OCI-LY7 (cell line): ENCODE data around the gene DNAJC11. TPM values are rescaled to one million over a fixed set of nuclear protein-coding genes. Genes with fewer than 3 reads are reported as not detected.

ENCODE experiments used
- BruUV-seq: library from RNA; stranded (reverse); fragments of 400-500 nt; replicated peaks from 2 replicates; lab custom pipeline; 2021; lab: Mats Ljungman, UMichigan
- CTCF ChIA-PET: fragments of 300-600 bp; sonication (Branson Sonifier 250); formaldehyde crosslinking; loops from one replicate; lab custom pipeline; 2022; ENCODE audit warnings: antibody characterized with exemption; ENCODE audit not compliant: unreplicated experiment; lab: Charles Lee
- POLR2A ChIA-PET: fragments of 300-600 bp; sonication (Branson Sonifier 250); formaldehyde crosslinking; loops from one replicate; lab custom pipeline; 2022; ENCODE audit warnings: antibody characterized with exemption; lab: Charles Lee
- DNase-seq: peaks from one replicate; pipeline ENCODE4 v3.0.0-alpha.2; 2015; ENCODE audit warnings: low spot score
- H2AFZ ChIP-seq: fragments of 200-600 bp; sonication (generic), shearing (Covaris generic); 2 replicates; pipeline ENCODE4 v1.6.1; 2014; ENCODE audit warnings: mild to moderate bottlenecking, antibody characterized with exemption, low read length, moderate library complexity
- H3K27ac ChIP-seq: fragments of 200-600 bp; sonication (generic); 2 replicates; pipeline ENCODE4 v1.5.1; 2014; ENCODE audit warnings: mixed run types, low read depth, mild to moderate bottlenecking, moderate library complexity, low read length, inconsistent platforms; ENCODE audit not compliant: poor library complexity, severe bottlenecking
- H3K36me3 ChIP-seq: fragments of 200-600 bp; sonication (generic); 2 replicates; pipeline ENCODE4 v1.6.1; 2014; ENCODE audit warnings: mild to moderate bottlenecking, antibody characterized with exemption, low read length, moderate library complexity, mixed read lengths; ENCODE audit not compliant: insufficient read depth
- H3K4me1 ChIP-seq: fragments of 200-600 bp; sonication (generic); 2 replicates; pipeline ENCODE4 v1.5.1; 2014; ENCODE audit warnings: mild to moderate bottlenecking, low read length; ENCODE audit not compliant: insufficient read depth, poor library complexity, severe bottlenecking
- H3K4me2 ChIP-seq: fragments of 200-600 bp; sonication (generic); 2 replicates; pipeline ENCODE4 v1.6.1; 2014; ENCODE audit warnings: mild to moderate bottlenecking, low read length
- H3K4me3 ChIP-seq: fragments of 200-600 bp; sonication (generic); 2 replicates; pipeline ENCODE4 v1.5.1; 2014; ENCODE audit warnings: mild to moderate bottlenecking, low read depth, low read length; ENCODE audit not compliant: poor library complexity, severe bottlenecking
- H3K79me2 ChIP-seq: fragments of 200-600 bp; sonication (generic); 2 replicates; pipeline ENCODE4 v1.6.1; 2016; ENCODE audit warnings: low read depth, mild to moderate bottlenecking, low read length, moderate library complexity, mixed read lengths; ENCODE audit not compliant: insufficient read depth
- H3K9me2 ChIP-seq: fragments of 200-600 bp; sonication (generic); 2 replicates; pipeline ENCODE4 v1.6.1; 2016; ENCODE audit warnings: mild to moderate bottlenecking, low read length, mixed read lengths; ENCODE audit not compliant: insufficient read depth
- H3K9me3 ChIP-seq: fragments of 200-600 bp; sonication (generic); 2 replicates; pipeline ENCODE4 v1.6.1; 2014; ENCODE audit warnings: mild to moderate bottlenecking, mixed run types, low read length, mixed read lengths
- H4K20me1 ChIP-seq: fragments of 200-600 bp; sonication (generic); 2 replicates; pipeline ENCODE4 v1.6.1; 2014; ENCODE audit warnings: mild to moderate bottlenecking, antibody characterized with exemption, low read length, moderate library complexity, mixed read lengths; ENCODE audit not compliant: insufficient read depth
- CTCF ChIP-seq: fragments of 200-600 bp; sonication (generic); conservative IDR thresholded peaks from 2 replicates; pipeline ENCODE4 v1.5.1; 2014; ENCODE audit warnings: mild to moderate bottlenecking, antibody characterized with exemption, low read length, moderate library complexity, mixed read lengths
- EZH2phosphoT487 ChIP-seq: fragments of 200-600 bp; sonication (generic); IDR thresholded peaks from 2 replicates; pipeline ENCODE4 v1.6.1; 2018; ENCODE audit warnings: low read depth, borderline replicate concordance, mild to moderate bottlenecking, mixed run types, antibody characterized with exemption, low read length, moderate library complexity, mixed read lengths
- intact Hi-C: fragments of 100-400 bp; cut with micrococcal nuclease; formaldehyde crosslinking; loops from one replicate; pipeline ENCODE4 v1.10.0; 2022; ENCODE audit not compliant: unreplicated experiment
- total RNA-seq, 2 experiments: library from RNA; depleted of rRNA in 1 of 2; stranded (reverse); fragments of >200 nt in 1 of 2; shearing (Covaris generic) in 1 of 2; gene quantifications; 2 replicates each; pipeline ENCODE4 v1.2.3, GENCODE V29; 2014 to 2022

Gene DNAJC11
- total RNA-seq, 2 experiments from 2014 or later: 31.0 to 65.6 TPM

DNA sequence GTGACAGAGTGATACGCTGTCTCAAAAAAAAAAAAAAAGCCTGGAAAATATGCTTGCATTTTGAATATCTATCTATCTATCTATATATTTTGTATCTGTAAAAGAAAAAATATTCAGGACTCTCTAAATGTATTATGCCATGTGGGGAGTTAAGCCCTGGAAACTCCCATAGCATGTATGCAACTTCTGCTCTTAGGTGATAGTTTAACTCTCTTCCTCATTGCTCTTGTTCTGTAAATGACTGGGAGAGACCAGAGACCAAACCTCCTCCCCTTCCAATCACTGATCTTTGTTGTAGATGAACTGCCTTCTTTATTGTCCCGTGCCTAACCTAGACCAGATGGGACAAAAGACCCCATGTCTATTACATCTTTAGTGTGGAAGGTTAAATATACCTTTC, 46.1 kb upstream of the DNAJC11 start:
- Histone ChIP-seq H3K4me2 (no peak overlapping the region), H4K20me1 (no peaks in the 10 kb centered on the region), H2AFZ (no peak overlapping the region), H3K9me3 (no peaks in the 10 kb centered on the region), H3K4me1 (no peaks in the 10 kb centered on the region), H3K36me3 (no peaks in the 10 kb centered on the region), H3K27ac (no peak overlapping the region), H3K79me2 (no peaks in the 10 kb centered on the region), H3K4me3 (no peak overlapping the region), H3K9me2 (no peaks in the 10 kb centered on the region)
- intact Hi-C loops: no loop called here
- POLR2A ChIA-PET: no interaction called here
- DNase-seq: no peak
- CTCF ChIA-PET: no interaction called here
- no TSS peak for BruUV-seq
- TF ChIP-seq CTCF: no peak
- no peak for TF ChIP-seq EZH2phosphoT487

- no peaks in the 10 kb centered on the region for H4K20me1 ChIP-seq
- H2AFZ ChIP-seq: no peak overlapping the region
- no peaks in the 10 kb centered on the region for H3K36me3 ChIP-seq
- no peak overlapping the region for H3K27ac ChIP-seq
- no peaks in the 10 kb centered on the region for H3K9me2 ChIP-seq
- no peak overlapping the region for H3K4me3 ChIP-seq
- POLR2A ChIA-PET: interaction anchor here (0.5 to 1.1 kb wide), 5 partner anchors 12 to 135 kb away, joined by 3 to 8 read pairs (median 3); no protein-coding TSS in a partner anchor
- H3K79me2 ChIP-seq: no peaks in the 10 kb centered on the region
- CTCF ChIA-PET: interaction anchor here (0.6 kb wide), 1 partner anchor 1626 kb away, joined by 3 read pairs; no protein-coding TSS in a partner anchor
- H3K9me3 ChIP-seq: no peaks in the 10 kb centered on the region
- DNase-seq: no peak
- no peak overlapping the region for H3K4me2 ChIP-seq
- H3K4me1 ChIP-seq: no peaks in the 10 kb centered on the region
- intact Hi-C loops: no loop called here
- TF ChIP-seq EZH2phosphoT487 (no peak), CTCF (no peak)
- no TSS peak for BruUV-seq
Observed at GRCh38 chr1:6745073-6745472, 43.5 kb upstream of the DNAJC11 start.
